SKM-1 (cell line): ENCODE results near the gene PDZD7.

Source experiments
- DNase-seq: peaks from one replicate; lab custom pipeline; 2025; ENCODE audit not compliant: unreplicated experiment; lab: John Stamatoyannopoulos, UW

Gene PDZD7

GRCh38 chr10:101061624-101062231 lies 30.8 kb upstream of the PDZD7 start, which contains the start of gene KAZALD1:
KAZALD1 (plus strand) TSS chr10:101061989; CDS start chr10:101062593, 604 bp downstream.
- DNase-seq: no peak

GRCh38 chr10:101060951-101061623 lies 30.2 kb upstream of the PDZD7 start:
- DNase-seq: peak; percentile 82

- DNase-seq: peak; percentile 86
These were observed 29.4 kb upstream of the PDZD7 start for GRCh38 chr10:101060036-101060950.

GRCh38 chr10:101056365-101057151 lies 25.6 kb upstream of the PDZD7 start:
- no peak for DNase-seq

- DNase-seq: no peak
These were observed 24.5 kb upstream of the PDZD7 start for GRCh38 chr10:101055411-101055810.

GRCh38 chr10:101054876-101055275 lies 23.9 kb upstream of the PDZD7 start:
- no peak for DNase-seq

GRCh38 chr10:101054351-101054750 lies 23.4 kb upstream of the PDZD7 start:
- DNase-seq: no peak

GRCh38 chr10:101053516-101053915 lies 22.6 kb upstream of the PDZD7 start:
- no peak for DNase-seq

- no peak for DNase-seq
These were observed 21.4 kb upstream of the PDZD7 start for GRCh38 chr10:101052285-101052684.

- DNase-seq: no peak
These were observed 19.5 kb upstream of the PDZD7 start for GRCh38 chr10:101050208-101051069.

- no peak for DNase-seq
These were observed 17.3 kb upstream of the PDZD7 start for GRCh38 chr10:101047961-101048892.

- no peak for DNase-seq
These were observed 16.3 kb upstream of the PDZD7 start for GRCh38 chr10:101047268-101047667.

- DNase-seq: no peak
These were observed 15.7 kb upstream of the PDZD7 start for GRCh38 chr10:101046332-101047238.

- DNase-seq: no peak
These were observed 13.2 kb upstream of the PDZD7 start for GRCh38 chr10:101044117-101044516.

GRCh38 chr10:101043363-101043707 lies 12.4 kb upstream of the PDZD7 start:
- no peak for DNase-seq

GRCh38 chr10:101042667-101043362 lies 11.9 kb upstream of the PDZD7 start:
- DNase-seq: peak; percentile 76

- no peak for DNase-seq
These were observed 11.2 kb upstream of the PDZD7 start for GRCh38 chr10:101042118-101042517.
